Left forelimb (tissue), 1 donor: ENCODE data around the gene FGD5.
A peak's percentile ranks its signal among the peaks of the same experiment; 100 is the strongest.

Experiments used
- DNase-seq: peaks from one replicate; pipeline ENCODE4 v3.0.0-alpha.2; 2018; ENCODE audit warnings: low spot score

Gene FGD5

DNA sequence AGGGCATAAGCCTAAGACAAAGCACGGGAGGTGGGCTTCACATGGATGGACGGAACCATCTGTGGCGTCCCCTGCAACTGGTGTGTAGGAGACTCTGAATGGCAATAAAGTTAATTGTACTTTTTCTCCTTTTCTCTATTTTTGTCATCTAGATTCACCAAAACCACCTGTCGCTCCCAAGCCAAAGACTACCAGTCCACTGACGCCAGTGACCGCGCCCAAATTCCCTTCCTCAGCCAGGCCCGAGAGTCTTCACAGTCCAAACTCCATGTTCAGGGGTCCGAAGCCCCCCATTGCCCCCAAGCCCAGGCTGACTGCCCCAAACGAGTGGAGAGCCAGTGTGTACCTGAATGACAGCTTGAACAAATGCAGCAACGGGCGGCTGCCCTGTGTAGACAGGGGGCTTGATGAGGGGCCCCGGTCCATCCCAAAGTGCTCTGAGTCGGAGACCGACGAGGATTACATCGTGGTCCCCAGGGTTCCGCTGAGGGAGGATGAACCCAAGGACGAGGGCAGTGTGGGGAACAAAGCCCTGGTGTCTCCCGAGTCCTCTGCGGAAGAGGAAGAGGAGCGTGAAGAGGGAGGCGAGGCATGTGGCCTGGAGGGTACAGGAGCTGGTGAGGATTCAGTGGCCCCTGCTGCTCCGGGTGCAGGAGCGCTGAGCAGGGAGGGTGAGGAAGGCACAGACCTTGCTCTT is at the start of gene FGD5:
TSS of gene FGD5 (plus strand) at position 159 of the 697 bp plus-strand sequence. CDS start at position 269, 110 bp downstream.
- no peak for DNase-seq

- peak; percentile 50 for DNase-seq
Observed at GRCh38 chr3:14769544-14770325, 49.0 kb upstream of the FGD5 start.

DNA sequence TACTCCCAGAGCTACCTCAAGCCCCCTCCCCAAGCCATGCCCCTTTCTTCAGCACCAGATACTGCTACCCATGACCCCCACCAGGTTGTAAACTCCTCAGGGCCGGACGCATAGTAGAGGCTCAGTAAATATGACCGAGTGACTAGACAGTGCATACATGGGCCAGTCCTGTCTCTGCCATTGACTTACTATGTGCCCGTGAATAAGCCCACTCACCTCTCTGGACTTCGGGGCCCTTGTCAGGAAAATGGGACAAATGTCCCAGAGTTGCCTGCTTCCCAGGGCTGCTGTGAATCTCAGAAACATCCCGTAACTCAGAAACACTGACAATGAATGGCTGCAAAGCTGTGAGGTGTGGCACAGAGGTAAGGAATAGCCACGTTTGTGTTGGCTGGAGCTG is 48.2 kb upstream of the FGD5 start:
- no peak for DNase-seq

DNA sequence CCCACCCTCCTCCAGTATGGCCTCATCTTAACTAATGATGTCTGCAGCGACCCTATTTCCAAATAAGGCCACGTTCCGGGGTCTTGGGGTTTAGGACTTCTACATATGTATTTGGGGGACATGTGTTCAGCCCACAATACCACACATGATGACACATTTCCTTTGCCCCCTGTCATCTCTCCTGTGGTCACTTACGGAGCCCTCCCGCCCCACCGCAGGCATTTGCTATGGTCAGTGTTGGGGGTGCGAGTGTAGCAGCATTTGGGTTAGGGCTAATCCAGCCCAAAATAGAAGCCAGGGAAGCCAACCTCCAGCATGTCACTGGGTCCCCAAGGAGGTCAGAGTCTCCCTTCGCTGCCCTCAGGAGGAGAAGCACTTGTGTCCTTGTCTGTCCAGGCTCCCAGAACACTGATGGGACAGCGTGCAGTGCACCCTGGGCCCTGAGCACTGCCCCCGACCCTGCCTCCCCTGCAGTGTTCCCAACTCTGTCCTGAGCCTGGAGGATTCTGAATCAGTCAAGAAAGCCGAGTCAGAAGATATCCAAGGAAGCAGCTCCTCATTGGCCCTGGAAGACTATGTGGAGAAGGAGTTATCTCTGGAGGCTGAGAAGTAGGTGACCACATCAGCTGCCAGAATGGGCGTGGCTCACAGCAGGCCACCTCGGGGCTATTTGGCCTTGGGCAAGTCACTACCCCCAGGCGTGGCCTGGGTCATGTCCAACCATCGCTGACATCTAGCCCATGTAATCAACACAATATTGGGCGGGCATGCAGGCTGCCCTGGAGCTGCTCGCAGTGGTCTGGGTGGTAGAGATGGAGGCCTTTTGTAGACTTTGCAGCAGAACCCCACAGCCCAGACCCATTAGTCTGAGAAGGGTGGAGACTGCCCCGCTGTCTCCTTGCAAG is 46.9 kb upstream of the FGD5 start:
- peak; percentile 42 for DNase-seq

GRCh38 chr3:14772533-14773138 is 46.1 kb upstream of the FGD5 start:
- peak; percentile 36 for DNase-seq

GRCh38 chr3:14773281-14773680 is 45.5 kb upstream of the FGD5 start:
- DNase-seq = no peak

- peak; percentile 46 for DNase-seq
Observed at GRCh38 chr3:14773691-14774128, 45.1 kb upstream of the FGD5 start.

- peak; percentile 51 for DNase-seq
Observed at GRCh38 chr3:14774431-14774830, 44.3 kb upstream of the FGD5 start.

DNA sequence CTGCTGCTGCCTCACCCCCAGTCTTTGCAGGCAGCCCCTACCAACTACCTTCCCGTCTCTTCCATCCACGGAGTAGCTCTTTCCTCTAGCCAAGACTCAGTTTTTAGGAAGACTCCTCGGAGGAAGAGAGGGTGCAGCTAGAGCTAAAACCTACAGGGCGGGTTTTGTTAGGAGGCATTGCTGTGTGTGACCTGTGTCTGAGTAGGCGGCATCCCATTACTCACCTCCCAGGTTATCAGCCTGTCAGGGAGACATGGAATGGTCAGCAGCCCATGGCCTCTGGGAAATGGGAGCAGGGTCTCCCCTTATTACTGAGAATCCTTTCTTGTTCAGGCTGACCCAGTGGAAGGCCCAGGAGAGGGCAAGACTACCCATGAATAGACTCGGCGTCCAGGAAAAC is 43.8 kb upstream of the FGD5 start:
- DNase-seq = peak; percentile 22

DNA sequence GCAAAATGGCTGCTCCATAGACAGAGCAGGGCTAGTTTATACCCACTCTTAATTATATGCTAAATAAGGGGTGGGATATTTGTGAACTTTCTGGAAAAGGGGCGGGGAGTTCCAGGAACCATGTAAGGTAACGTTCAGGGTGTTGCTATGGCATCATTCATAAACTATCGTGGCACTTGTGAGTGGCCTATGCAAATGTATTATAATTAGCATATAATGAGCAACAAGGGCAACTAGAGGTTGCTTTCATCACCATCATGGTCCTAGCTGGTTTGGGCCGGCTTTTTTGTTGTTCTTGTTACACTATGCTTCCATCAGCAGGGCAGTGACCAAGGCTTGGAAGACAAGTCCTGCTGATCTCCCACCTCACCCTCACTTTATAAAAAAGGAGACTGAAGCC is 43.2 kb upstream of the FGD5 start:
- DNase-seq = no peak

GRCh38 chr3:14779069-14779685 is 39.6 kb upstream of the FGD5 start:
- DNase-seq = no peak

- DNase-seq = no peak
Observed at GRCh38 chr3:14780927-14781507, 37.7 kb upstream of the FGD5 start.

GRCh38 chr3:14783480-14784086 is 35.2 kb upstream of the FGD5 start:
- DNase-seq = no peak

DNA sequence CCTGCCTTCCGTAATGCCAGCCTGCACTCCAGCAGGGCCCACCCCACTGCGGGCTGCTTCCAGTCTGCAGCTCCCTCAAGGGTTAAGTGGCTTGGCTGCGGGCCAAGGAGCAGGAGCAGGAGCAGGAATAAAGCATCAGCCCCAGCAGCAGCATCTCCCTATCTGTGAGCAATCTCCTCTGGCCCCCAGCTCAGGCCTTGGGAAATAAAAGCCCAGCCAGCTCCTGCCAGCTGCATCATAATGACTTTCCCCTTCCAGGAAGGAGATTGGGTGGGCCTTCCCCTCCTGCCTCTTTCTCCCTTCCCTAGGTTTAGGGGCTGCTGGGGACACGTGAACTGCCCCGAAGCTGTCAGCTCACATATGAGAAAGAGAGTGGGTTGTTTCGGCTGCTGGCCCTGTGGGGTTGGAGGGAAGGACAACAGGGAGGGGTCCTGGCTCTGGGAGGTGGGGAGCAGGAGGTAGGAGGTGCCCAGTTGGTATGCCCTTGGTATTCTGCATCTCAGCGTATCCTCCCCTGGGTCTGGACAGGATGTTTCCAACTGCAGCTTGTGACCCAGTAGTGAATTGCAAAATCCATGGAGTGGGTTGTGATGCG is 34.6 kb upstream of the FGD5 start:
- no peak for DNase-seq

DNA sequence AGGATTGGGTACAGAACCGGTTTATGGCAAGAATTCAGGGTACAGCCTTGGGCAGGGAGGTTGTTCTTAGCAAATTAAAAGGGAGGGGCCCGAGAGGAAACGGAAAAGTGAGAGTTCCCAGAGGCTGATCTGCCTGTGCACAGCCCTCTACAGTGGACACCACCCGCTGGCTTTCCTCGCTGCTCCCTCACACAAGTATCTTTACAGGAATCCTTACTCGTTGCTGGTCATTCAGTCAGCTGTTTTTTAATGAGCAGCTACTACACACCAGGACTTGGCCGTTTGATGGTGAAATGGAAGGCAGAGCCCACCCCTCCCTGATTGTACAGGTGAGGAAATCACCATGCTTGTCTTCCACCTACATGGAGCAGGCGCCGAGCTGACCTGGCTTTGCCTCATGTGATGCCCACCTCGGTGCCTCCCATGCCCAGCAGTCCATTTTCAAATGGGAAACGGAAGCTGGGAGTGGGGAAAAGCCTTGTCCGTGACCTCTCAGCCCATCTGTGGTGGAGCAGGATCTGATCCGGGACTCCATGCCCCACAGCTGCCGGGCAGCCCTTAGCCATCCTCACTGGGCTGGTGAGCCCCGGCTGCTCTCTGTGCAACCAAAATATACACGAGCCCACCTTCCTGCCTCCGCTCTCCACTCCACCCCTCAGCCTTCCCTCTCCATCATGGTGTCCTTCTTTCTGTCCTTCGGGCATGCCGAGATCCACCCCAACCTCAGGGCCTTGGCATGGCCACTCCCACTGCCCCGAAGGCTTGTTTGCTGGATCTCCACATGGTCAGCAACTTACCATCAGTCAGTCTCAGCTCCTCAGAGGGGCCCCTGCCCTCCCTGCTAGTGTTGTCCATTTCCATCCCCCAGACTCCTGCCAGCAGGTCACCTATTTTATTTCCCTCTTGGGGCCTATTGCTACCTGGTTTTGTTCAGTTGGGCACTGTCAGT is 33.3 kb upstream of the FGD5 start:
- no peak for DNase-seq

GRCh38 chr3:14786369-14786768 is 32.4 kb upstream of the FGD5 start:
- DNase-seq = no peak

DNA sequence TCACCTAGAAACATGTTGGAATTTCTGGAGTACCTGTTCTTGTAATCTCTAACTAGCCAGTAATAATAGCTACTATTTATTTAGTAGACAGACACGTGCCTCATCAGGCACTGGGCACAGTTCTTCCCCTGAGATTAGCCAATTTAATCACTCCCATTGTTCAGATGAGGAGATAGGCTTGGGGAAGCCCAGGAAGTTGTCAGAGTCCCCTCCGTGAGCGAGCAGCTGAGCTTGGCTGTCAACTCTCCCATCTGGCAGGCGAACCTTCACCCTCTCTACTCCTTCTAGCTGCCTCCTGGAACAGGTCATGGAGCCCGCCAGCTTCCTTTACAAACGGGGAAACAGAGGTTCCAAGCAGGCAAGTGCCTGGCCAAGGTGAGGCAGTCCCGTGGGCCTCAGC is 31.1 kb upstream of the FGD5 start:
- DNase-seq = no peak

DNA sequence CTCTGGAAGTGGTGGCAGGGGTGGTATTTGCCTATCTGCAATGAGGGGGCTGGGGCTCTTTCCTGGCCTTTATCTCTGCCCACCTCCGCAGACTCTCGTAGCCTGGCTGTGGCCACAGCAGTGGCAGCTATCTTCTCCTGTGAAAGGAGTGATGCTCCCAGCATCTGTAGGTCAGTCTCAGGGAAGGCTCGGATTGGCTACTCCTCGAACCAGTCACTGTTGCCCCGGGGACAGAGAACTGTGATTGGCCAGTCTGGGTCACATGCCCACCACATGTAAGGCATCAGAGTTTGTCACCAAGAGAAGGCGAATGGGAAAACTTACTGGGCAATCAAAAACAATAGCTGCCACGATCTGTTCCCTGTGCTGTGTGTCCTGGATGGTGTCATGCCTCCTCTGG is 30.1 kb upstream of the FGD5 start:
- DNase-seq = no peak

GRCh38 chr3:14789221-14789620 is 29.5 kb upstream of the FGD5 start:
- no peak for DNase-seq
